ENCODE results near the gene PHLDA2.

The PHLDA2 gene

GRCh38 chr11:2951231-2952110 lies 22.3 kb upstream of the PHLDA2 start:
- no peaks in the 10 kb centered on the region for H3K9me3 ChIP-seq (ENCODE audit: insufficient read depth, low read length, severe bottlenecking)
- no peak for ATAC-seq (ENCODE audit: insufficient read depth, low read depth)
- H2AFZ ChIP-seq (ENCODE audit: low read depth, low read length): no peak overlapping the region
- H3K27me3 ChIP-seq (ENCODE audit: insufficient read depth, low read length, poor library complexity): no peaks in the 10 kb centered on the region
- TF ChIP-seq CTCF (IDR thresholded peaks at IDR 0.05; ENCODE audit: borderline replicate concordance, extremely low read depth, low read length, poor library complexity, severe bottlenecking): no peak
- TF ChIP-seq EZH2 (IDR thresholded peaks at IDR 0.05; ENCODE audit: borderline replicate concordance, low read depth, low read length, severe bottlenecking): no peak
- H3K4me2 ChIP-seq (ENCODE audit: insufficient read depth, low read length): no peak overlapping the region
- peaks cover 31% of the 10 kb centered on the region for H4K20me1 ChIP-seq (ENCODE audit: insufficient read depth, low read length)
- H3K36me3 ChIP-seq (ENCODE audit: insufficient read depth, low read length): peaks cover 99% of the 10 kb centered on the region
- H3K27ac ChIP-seq (ENCODE audit: low read length): no peak overlapping the region
- H3K4me3 ChIP-seq (ENCODE audit: low read depth in 1 of 2, low read length in 2 of 2): no peak overlapping the region
- DNase-seq: no peak
- H3K4me1 ChIP-seq (ENCODE audit: insufficient read depth, low read length): no peaks in the 10 kb centered on the region
- no peak overlapping the region for H3K9ac ChIP-seq (ENCODE audit: low read depth, low read length)
- H3K79me2 ChIP-seq (ENCODE audit: insufficient read depth, low read length): peaks cover 6% of the 10 kb centered on the region

GRCh38 chr11:2950825-2951224 lies 21.6 kb upstream of the PHLDA2 start:
- H2AFZ ChIP-seq (ENCODE audit: low read depth, low read length): no peak overlapping the region
- peaks cover 29% of the 10 kb centered on the region for H4K20me1 ChIP-seq (ENCODE audit: insufficient read depth, low read length)
- no peak for TF ChIP-seq CTCF (IDR thresholded peaks at IDR 0.05; ENCODE audit: borderline replicate concordance, extremely low read depth, low read length, poor library complexity, severe bottlenecking)
- TF ChIP-seq EZH2 (IDR thresholded peaks at IDR 0.05; ENCODE audit: borderline replicate concordance, low read depth, low read length, severe bottlenecking): no peak
- H3K79me2 ChIP-seq (ENCODE audit: insufficient read depth, low read length): peaks cover 2% of the 10 kb centered on the region
- ATAC-seq (ENCODE audit: insufficient read depth, low read depth) (no peak), DNase-seq (no peak)
- no peak overlapping the region for H3K4me2 ChIP-seq (ENCODE audit: insufficient read depth, low read length)
- no peak overlapping the region for H3K4me3 ChIP-seq (ENCODE audit: low read depth in 1 of 2, low read length in 2 of 2)
- H3K36me3 ChIP-seq (ENCODE audit: insufficient read depth, low read length): peaks cover 99% of the 10 kb centered on the region
- H3K27ac ChIP-seq (ENCODE audit: low read length): no peak overlapping the region
- no peaks in the 10 kb centered on the region for H3K4me1 ChIP-seq (ENCODE audit: insufficient read depth, low read length)
- no peak overlapping the region for H3K9ac ChIP-seq (ENCODE audit: low read depth, low read length)
- no peaks in the 10 kb centered on the region for H3K9me3 ChIP-seq (ENCODE audit: insufficient read depth, low read length, severe bottlenecking)
- H3K27me3 ChIP-seq (ENCODE audit: insufficient read depth, low read length, poor library complexity): no peaks in the 10 kb centered on the region

- Histone ChIP-seq H3K4me1 (ENCODE audit: insufficient read depth, low read length) (no peaks in the 10 kb centered on the region), H3K9me3 (ENCODE audit: insufficient read depth, low read length, severe bottlenecking) (no peaks in the 10 kb centered on the region), H3K36me3 (ENCODE audit: insufficient read depth, low read length) (peaks cover 99% of the 10 kb centered on the region), H3K27ac (ENCODE audit: low read length) (no peak overlapping the region), H3K9ac (ENCODE audit: low read depth, low read length) (no peak overlapping the region), H2AFZ (ENCODE audit: low read depth, low read length) (no peak overlapping the region), H3K79me2 (ENCODE audit: insufficient read depth, low read length) (peaks cover 2% of the 10 kb centered on the region), H3K4me2 (ENCODE audit: insufficient read depth, low read length) (no peak overlapping the region), H3K4me3 (ENCODE audit: low read depth in 1 of 2, low read length in 2 of 2) (no peak overlapping the region), H4K20me1 (ENCODE audit: insufficient read depth, low read length) (peaks cover 29% of the 10 kb centered on the region), H3K27me3 (ENCODE audit: insufficient read depth, low read length, poor library complexity) (no peaks in the 10 kb centered on the region)
- TF ChIP-seq EZH2 (IDR thresholded peaks at IDR 0.05; ENCODE audit: borderline replicate concordance, low read depth, low read length, severe bottlenecking) (no peak), CTCF (IDR thresholded peaks at IDR 0.05; ENCODE audit: borderline replicate concordance, extremely low read depth, low read length, poor library complexity, severe bottlenecking) (no peak)
- DNase-seq (no peak), ATAC-seq (ENCODE audit: insufficient read depth, low read depth) (no peak)
Observed at GRCh38 chr11:2949920-2950319, 20.7 kb upstream of the PHLDA2 start.

Measured in DND-41 (cell line).